Sigmoid colon (tissue), 4 donors: ENCODE results near the gene KRTAP9-1.

Source experiments
- CTCF ChIP-seq, 4 experiments: fragments of 450-650 bp in 3 of 4; fragments of 200-600 bp in 1 of 4; IDR thresholded peaks; one replicate each; pipeline ENCODE4 v1.5.1; 2016 to 2019; ENCODE audit warnings: antibody characterized with exemption in 4 of 4, mild to moderate bottlenecking in 3 of 4, moderate library complexity in 2 of 4
- EP300 ChIP-seq, 4 donors: sonication (generic); formaldehyde crosslinking; IDR thresholded peaks; one replicate each; pipeline ENCODE4 v1.6.1; 2017; ENCODE audit warnings: antibody characterized with exemption in 4 of 4
- POLR2A ChIP-seq, 2 donors: fragments of 450-650 bp; IDR thresholded peaks; one replicate each; pipeline ENCODE4 v1.6.1; 2016; ENCODE audit warnings: antibody characterized with exemption in 2 of 2, mild to moderate bottlenecking in 2 of 2, moderate library complexity in 2 of 2
- POLR2AphosphoS5 ChIP-seq, 4 donors: sonication (generic); formaldehyde crosslinking; IDR thresholded peaks; one replicate each; pipeline ENCODE4 v1.6.1; 2017; ENCODE audit warnings: antibody characterized with exemption in 4 of 4

DNA sequence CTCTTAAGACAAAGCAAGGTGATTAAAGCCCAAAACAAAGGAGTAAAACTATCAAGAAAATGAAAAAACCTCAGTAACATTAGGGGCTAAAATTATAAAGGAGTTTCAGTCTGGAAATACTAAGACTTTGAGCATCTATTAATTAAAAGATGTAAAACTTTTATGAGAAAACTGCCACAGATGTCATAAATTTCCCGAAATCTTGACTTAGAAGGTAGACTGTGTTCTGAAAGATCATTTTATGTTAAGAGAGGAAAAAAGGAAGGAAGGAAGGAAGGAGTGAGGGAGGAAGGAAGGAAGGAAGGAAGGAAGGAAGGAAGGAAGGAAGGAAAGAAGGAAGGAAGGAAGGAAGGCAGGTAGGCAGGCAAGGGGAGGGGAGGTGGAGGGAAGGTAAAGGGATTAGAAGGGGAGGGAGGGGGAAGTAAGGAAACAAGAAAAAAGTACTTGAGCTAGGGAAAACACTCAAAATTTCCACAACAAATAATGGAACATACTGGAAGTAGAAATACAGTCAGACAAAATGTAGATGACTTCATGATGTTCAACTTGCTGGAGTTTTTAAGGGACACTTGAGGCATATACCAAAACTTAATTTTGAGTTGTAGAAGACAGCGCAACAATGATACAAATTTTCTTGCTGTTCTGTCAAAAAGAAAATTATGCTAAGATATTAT lies 42.0 kb upstream of the KRTAP9-1 start:
- TF ChIP-seq CTCF (IDR thresholded peaks at IDR 0.05) (no peak), EP300 (IDR thresholded peaks at IDR 0.05) (no peak), POLR2A (IDR thresholded peaks at IDR 0.05) (no peak), POLR2AphosphoS5 (IDR thresholded peaks at IDR 0.05) (no peak)
